Muscle layer of colon (tissue), 2 donors: ENCODE results near the gene SENP7.

Experiments used
- H3K27ac ChIP-seq: one replicate; pipeline ENCODE4 v1.7.0; 2013; ENCODE audit warnings: low read depth, mild to moderate bottlenecking, low read length, moderate library complexity
- H3K27me3 ChIP-seq, 2 donors: one replicate each; pipeline ENCODE4 v1.7.0; 2013; ENCODE audit warnings: low read length in 2 of 2, mild to moderate bottlenecking in 2 of 2; ENCODE audit not compliant: insufficient read depth in 2 of 2, control insufficient read depth in 1 of 2
- H3K36me3 ChIP-seq: one replicate; pipeline ENCODE4 v1.7.0; 2013; ENCODE audit warnings: mild to moderate bottlenecking, low read length; ENCODE audit not compliant: insufficient read depth
- H3K4me1 ChIP-seq: one replicate; pipeline ENCODE4 v1.7.0; 2013; ENCODE audit warnings: mild to moderate bottlenecking, low read length; ENCODE audit not compliant: insufficient read depth
- H3K4me3 ChIP-seq, 2 donors: one replicate each; pipeline ENCODE4 v1.7.0; 2013; ENCODE audit warnings: low read length in 2 of 2, low read depth in 1 of 2, mild to moderate bottlenecking in 1 of 2, moderate library complexity in 1 of 2
- H3K9ac ChIP-seq: one replicate; pipeline ENCODE4 v1.7.0; 2013; ENCODE audit warnings: low read length
- H3K9me3 ChIP-seq: one replicate; pipeline ENCODE4 v1.7.0; 2013; ENCODE audit warnings: mild to moderate bottlenecking, low read length
- donor health status: abdominal sarcoma.
- donor health status: Adenocarcinoma of cecum.

Gene SENP7

DNA sequence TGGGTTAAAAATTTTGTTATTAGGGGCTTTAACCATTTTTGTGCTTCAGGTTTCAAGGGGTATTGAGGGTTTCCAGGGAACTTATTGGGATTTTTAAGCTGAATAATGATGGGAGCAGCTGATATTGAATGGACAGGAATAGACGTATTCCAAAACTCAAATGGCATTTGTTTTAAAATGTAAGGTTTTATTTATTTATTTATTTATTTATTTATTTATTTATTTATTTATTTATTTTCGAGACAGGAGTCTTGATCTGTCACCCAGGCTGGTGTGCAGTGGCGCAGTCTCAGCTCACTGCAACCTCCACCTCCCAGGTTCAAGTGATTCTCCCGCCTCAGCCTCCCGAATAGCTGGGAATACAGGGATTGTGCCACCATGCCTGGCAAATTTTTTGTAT, 22.2 kb upstream of the SENP7 start:
- Histone ChIP-seq H3K36me3 (no peaks in the 10 kb centered on the region), H3K27ac (no peak overlapping the region), H3K27me3 (no peaks in the 10 kb centered on the region), H3K9me3 (no peaks in the 10 kb centered on the region), H3K4me1 (peaks cover 15% of the 10 kb centered on the region), H3K4me3 (no peak overlapping the region), H3K9ac (no peak overlapping the region)

DNA sequence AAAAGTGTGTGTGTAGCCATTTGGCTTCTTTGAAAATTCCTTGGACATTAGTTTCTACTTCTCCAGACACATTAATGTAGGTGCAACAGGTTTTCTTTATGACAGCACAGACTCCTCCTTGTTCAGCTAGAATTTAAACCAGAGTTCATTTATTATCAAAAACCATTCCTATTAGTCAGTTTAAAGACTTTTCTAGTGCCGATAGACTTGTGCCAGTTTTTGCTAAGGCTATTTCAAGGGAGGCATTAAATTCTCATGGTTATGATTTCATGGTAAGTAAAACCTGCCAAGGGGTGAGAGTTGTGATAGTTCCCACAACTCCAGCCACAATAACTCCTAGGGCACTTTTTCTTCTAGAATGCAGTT, 20.6 kb upstream of the SENP7 start:
- Histone ChIP-seq H3K9ac (no peak overlapping the region), H3K4me1 (peaks cover 15% of the 10 kb centered on the region), H3K27ac (no peak overlapping the region), H3K36me3 (no peaks in the 10 kb centered on the region), H3K9me3 (no peaks in the 10 kb centered on the region), H3K4me3 (no peak overlapping the region), H3K27me3 (no peaks in the 10 kb centered on the region)

DNA sequence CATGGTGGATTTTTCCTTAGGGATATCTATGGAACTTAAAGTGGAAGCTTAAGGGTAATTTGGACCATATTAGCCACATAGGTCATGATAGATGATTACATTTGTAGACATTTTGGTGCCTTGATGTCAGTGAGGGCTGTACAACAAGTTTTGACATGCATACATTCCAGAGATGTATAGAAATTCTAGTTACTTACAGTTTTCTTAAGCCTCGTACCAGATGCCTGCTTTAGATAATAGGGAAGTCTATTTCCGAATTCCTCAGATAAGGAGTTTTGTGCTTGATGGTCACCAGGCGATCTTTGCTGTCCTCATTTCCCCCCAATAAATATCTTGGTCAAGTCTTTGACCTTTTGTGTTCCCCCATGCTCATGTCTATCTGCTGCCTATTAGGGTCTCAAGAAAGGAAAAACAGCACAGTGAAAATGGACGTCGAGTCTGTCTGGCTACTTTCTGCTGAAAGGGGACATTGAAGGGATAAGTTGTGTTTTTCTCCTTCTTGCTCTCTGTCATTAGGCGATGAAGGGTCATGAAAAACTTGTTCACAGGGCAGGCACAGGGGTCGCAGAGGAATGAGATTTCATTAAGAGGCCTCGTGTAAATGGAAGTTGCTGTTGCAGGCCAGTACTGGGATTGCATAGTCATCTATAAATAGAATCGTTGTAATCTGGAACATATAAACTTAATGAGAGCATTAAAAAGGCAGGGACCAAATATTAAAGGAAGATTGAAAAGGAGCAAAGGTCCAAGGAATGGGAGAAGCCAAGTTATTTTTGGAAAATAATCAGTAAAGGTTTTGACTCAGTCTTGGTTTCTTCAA, 20.0 kb upstream of the SENP7 start:
- Histone ChIP-seq H3K9me3 (no peaks in the 10 kb centered on the region), H3K4me3 (no peak overlapping the region), H3K36me3 (no peaks in the 10 kb centered on the region), H3K27ac (no peak overlapping the region), H3K4me1 (peaks cover 15% of the 10 kb centered on the region), H3K9ac (no peak overlapping the region), H3K27me3 (no peaks in the 10 kb centered on the region)

DNA sequence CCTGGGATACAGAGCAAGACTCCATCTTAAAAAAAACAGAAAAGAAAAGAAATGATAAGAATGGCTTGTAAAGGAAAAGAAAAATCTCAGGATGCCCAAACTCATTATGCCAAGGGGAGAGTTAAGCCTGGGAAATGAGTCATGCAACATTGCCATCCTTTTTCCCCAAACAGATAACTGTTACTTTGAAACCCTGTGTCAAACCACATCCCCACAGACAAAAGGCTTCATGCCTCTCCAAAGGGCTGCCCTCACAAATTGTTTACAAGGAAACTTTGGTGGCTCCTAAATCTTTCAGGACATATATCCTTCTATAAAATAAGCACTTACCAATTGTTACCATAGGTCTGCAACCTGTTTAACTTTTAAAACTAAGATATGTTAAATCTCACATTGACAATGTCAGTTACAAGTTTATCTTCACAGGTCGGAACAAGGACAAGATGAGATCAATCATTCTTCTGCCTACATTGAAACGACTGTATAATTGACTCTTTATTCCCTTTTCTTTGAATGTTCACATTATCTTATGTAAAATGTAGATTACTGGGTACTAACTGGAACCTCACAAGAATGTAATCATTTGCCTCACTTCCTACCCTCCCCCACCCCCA, 18.6 kb upstream of the SENP7 start:
- Histone ChIP-seq H3K36me3 (no peaks in the 10 kb centered on the region), H3K4me1 (peaks cover 15% of the 10 kb centered on the region), H3K27me3 (no peaks in the 10 kb centered on the region), H3K4me3 (no peak overlapping the region), H3K9ac (no peak overlapping the region), H3K9me3 (no peaks in the 10 kb centered on the region), H3K27ac (no peak overlapping the region)

DNA sequence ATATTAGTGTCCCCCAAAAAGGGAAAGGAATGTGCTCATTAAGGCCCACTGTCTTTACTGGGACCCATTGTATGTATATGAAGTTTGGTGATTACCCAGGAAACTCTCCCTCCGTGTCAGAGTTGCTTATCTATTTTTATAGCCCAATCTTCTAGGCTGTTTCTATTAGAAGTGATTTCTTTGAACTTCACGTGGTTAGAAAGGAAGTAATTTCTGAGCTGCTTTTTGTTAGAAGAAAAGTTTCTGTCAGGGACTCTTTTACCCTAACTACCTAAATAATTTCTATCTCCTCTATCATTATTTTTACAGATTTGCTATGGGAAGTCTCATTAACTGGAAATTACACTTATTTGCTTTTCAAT, 17.7 kb upstream of the SENP7 start:
- Histone ChIP-seq H3K36me3 (no peaks in the 10 kb centered on the region), H3K27me3 (no peaks in the 10 kb centered on the region), H3K4me1 (peaks cover 15% of the 10 kb centered on the region), H3K4me3 (no peak overlapping the region), H3K9ac (no peak overlapping the region), H3K9me3 (no peaks in the 10 kb centered on the region), H3K27ac (no peak overlapping the region)

DNA sequence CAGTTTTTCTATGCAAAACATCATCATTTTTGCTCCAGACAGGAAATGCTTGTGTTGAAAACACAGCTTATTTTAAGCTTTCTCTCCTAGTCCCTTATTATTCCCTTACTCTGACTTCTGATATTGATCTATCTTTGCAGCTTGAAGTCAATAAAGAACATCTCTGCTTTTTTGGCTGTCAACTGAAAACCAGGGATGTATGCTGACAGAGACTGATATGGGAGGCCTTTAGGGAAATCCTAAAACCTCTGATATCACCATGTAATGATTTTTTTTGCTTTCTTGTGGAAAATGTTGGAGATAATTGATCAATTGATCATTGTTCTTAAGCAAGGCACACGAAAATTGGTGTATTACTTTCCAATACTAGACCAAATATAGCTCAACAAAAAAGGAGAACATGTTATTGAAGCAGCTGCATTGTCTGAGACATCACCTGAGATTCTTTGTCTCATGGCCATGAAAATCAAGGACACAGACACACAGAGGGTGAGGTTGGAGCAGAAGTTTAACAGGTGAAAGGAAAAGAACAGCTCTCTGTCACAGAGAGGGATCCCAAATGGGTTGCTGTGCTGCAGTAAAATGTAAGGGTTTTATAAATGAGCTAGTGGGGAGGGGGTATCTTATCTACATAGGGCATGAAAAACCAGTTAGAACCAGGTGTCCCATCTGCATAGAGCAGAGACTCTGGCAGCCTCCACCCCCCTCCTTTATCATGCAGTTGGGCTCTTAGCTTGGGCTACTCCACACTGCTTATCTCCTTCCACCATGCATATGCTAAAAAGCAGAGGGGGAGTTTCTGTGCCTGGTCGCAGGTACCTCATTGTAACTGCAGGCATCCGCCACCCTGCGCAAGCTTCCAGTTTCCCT, 17.0 kb upstream of the SENP7 start:
- H3K4me1 ChIP-seq = peaks cover 15% of the 10 kb centered on the region
- no peaks in the 10 kb centered on the region for H3K27me3 ChIP-seq
- no peak overlapping the region for H3K27ac ChIP-seq
- H3K9me3 ChIP-seq = no peaks in the 10 kb centered on the region
- H3K4me3 ChIP-seq = no peak overlapping the region
- H3K9ac ChIP-seq = no peak overlapping the region
- H3K36me3 ChIP-seq = no peaks in the 10 kb centered on the region

DNA sequence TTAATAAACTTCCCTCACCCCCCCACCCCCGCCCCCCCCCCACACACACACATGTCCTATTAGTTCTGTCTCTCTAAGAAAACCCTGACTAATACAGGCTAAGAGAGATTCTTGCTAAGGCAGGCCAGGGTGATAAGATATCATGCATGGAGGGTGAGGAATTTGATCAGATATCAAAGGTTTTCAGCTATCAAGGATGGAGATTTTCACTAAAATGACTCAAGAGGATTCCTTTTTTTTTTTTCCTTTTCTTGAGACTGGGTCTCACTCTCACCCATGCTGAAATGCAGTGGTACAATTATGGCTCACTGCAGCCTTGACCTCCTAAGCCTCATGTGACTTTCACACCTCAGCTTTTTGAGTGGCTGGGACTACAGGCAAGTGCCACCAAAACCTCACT, 14.9 kb upstream of the SENP7 start:
- Histone ChIP-seq H3K27ac (no peak overlapping the region), H3K4me1 (peaks cover 2% of the 10 kb centered on the region), H3K4me3 (no peak overlapping the region), H3K9ac (no peak overlapping the region), H3K27me3 (no peaks in the 10 kb centered on the region), H3K36me3 (no peaks in the 10 kb centered on the region), H3K9me3 (peaks cover 6% of the 10 kb centered on the region)

DNA sequence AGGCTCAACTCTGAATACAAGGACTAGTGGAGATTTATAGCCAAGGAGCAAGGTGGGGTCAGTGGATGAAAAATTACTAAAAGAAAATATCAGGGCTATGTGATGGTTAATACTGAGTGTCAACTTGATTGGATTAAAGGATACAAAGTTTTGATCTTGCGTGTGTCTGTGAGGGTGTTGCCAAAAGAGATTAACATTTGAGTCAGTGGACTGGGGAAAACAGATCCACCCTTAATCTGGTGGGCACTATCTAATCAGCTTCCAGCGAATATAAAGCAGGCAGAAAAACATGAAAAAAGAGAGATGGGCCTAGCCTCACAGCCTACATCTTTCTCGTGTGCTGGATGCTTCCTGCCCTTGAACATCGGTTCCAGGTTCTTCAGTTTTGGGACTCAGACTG, 14.4 kb upstream of the SENP7 start:
- Histone ChIP-seq H3K27ac (no peak overlapping the region), H3K9me3 (peaks cover 6% of the 10 kb centered on the region), H3K36me3 (no peaks in the 10 kb centered on the region), H3K27me3 (no peaks in the 10 kb centered on the region), H3K4me1 (no peaks in the 10 kb centered on the region), H3K9ac (no peak overlapping the region), H3K4me3 (no peak overlapping the region)

DNA sequence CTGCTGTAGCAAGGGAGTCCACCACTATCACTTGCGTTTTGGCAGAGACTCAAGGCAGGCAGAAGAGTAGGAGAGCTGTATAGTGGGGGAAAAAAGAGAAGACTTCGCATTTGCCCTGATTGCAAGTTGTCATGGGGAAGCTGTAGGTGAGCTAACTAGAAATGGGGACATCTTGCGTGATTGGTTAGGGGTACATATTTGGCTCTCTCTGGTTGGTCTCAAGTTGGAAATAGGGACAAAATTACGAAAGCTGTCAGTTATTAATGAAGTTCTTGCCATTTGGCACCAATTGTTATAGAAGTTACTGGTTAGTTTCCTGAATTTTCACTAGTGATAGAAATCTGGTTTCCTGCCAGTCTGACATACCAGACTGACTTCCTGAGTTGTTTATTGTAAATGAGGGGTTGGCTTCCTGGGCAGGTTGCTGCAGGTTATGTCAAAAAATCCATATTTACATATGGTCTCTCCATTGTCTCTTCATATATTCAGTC, 8.2 kb upstream of the SENP7 start:
- H3K9me3 ChIP-seq = peaks cover 6% of the 10 kb centered on the region
- no peaks in the 10 kb centered on the region for H3K36me3 ChIP-seq
- no peaks in the 10 kb centered on the region for H3K4me1 ChIP-seq
- no peak overlapping the region for H3K27ac ChIP-seq
- H3K27me3 ChIP-seq = no peaks in the 10 kb centered on the region
- no peak overlapping the region for H3K4me3 ChIP-seq
- no peak overlapping the region for H3K9ac ChIP-seq

DNA sequence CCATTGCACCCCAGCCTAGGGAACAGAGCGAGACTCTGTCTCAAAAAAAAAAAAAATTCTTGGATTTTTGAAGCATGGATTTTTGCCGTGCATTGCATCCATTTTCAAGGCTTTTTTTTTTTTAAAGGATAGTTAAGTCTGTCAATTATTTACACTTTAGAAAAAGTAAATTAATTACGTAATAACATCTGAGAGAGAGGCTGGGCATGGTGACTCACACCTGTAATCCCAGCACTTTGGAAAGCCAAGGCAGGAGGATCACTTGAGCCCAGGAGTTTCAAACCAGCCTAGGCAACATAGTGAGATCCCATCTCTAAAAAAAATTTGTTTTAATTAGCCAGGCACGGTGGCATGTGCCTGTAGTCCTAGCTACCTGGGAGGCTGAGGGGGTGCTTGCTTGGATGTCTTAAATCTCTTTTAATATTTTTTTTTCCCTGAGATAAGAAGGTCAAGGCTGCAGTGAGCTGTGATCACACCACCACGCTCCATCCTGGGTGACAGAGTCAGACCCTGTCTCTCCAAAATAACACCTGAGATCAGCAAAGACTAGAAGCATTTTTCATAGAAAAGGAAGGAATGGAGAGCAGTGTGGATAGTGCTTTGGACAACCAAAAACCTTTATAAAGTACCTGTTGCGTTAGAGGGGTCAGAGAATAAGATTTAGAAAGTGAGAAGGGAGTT, 6.8 kb upstream of the SENP7 start:
- peaks cover 3% of the 10 kb centered on the region for H3K9me3 ChIP-seq
- no peaks in the 10 kb centered on the region for H3K27me3 ChIP-seq
- H3K27ac ChIP-seq = no peak overlapping the region
- H3K4me1 ChIP-seq = no peaks in the 10 kb centered on the region
- no peaks in the 10 kb centered on the region for H3K36me3 ChIP-seq
- no peak overlapping the region for H3K4me3 ChIP-seq
- no peak overlapping the region for H3K9ac ChIP-seq

DNA sequence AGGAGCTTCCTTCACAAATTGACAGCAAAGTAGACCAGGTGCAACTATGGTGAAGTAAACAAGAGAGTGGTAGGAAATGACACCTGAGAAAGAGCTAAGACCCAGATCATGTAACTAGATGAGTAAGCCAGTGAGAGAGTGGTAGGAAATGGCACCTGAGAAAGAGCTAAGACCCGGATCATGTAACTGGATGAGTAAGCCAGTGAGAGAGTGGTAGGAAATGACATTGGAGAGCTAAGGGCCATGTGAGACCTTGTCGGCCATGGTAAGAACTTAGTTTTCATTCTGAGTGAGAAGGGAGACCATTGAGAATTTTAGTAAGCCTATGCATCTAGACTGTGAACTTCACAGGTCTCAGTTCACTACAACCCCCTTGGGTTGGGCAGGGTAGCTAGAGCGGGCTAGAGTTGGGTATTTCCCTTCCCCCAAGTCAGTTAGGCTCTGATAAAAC, 5.4 kb upstream of the SENP7 start:
- no peak overlapping the region for H3K4me3 ChIP-seq
- no peaks in the 10 kb centered on the region for H3K9me3 ChIP-seq
- H3K9ac ChIP-seq = no peak overlapping the region
- H3K36me3 ChIP-seq = no peaks in the 10 kb centered on the region
- no peak overlapping the region for H3K27ac ChIP-seq
- peaks cover 6% of the 10 kb centered on the region for H3K4me1 ChIP-seq
- no peaks in the 10 kb centered on the region for H3K27me3 ChIP-seq
